HepG2 (cell line): ENCODE measurements around the gene EHBP1. TPM values are rescaled to one million over a fixed set of nuclear protein-coding genes. Genes with fewer than 3 reads are reported as not detected.

Experiments
- ATAC-seq: fragments of 200-7000 bp; cut with Tn5 transposase; 3 replicates; pipeline ENCODE4 v1.9.1; 2020; ENCODE audit warnings: mild to moderate bottlenecking, moderate library complexity
- BruUV-seq: library from RNA; stranded (reverse); fragments of 400-500 nt; replicated peaks from 2 replicates; lab custom pipeline; 2021; lab: Mats Ljungman, UMichigan
- CTCF ChIA-PET: fragments of 300-600 bp; formaldehyde crosslinking; extraction: SDS; loops from one replicate; lab custom pipeline; 2021; ENCODE audit warnings: low total read pairs, inconsistent platforms, low intra/inter-chr PET ratio; lab: Yijun Ruan, JAX
- POLR2A ChIA-PET: fragments of 350-600 bp; sonication (Branson Sonifier 250); formaldehyde crosslinking; loops from one replicate; lab custom pipeline; 2020; ENCODE audit warnings: antibody characterized with exemption, inconsistent platforms; lab: Yijun Ruan, JAX
- DNase-seq: peaks from one replicate; pipeline ENCODE4 v3.0.0-alpha.2; 2015; ENCODE audit warnings: low spot score
- FAIRE-seq: peaks from 3 replicates; lab custom pipeline; 2011; peaks lifted over from hg19 to GRCh38; lab: Jason Lieb, UNC
- H2AFZ ChIP-seq: one replicate; pipeline ENCODE4 v1.6.1; 2011; ENCODE audit warnings: low read length, inconsistent platforms
- H3K27ac ChIP-seq: fragments of 300-600 bp; 3 replicates; pipeline ENCODE4 v1.8.0; 2011; ENCODE audit warnings: mixed run types, mild to moderate bottlenecking, mixed read lengths, low read length, inconsistent platforms; ENCODE audit not compliant: insufficient read depth; ENCODE audit errors: extremely low read length
- H3K27me3 ChIP-seq, 2 experiments: fragments of 200-600 bp in 1 of 2; 2 replicates in 1 of 2; 3 replicates in 1 of 2; pipeline versions ENCODE4 v1.6.0 to v1.8.0; 2011; ENCODE audit warnings: low read length in 2 of 2, mild to moderate bottlenecking in 2 of 2, moderate library complexity in 2 of 2, inconsistent platforms in 1 of 2; ENCODE audit not compliant: insufficient read depth in 2 of 2, control insufficient read depth in 1 of 2
- H3K36me3 ChIP-seq, 2 experiments: fragments of 200-600 bp in 1 of 2; replicated peaks in 1 of 2; 2 replicates in 1 of 2; 3 replicates in 1 of 2; pipeline versions ENCODE4 v1.5.1 to v1.8.0; 2011; ENCODE audit warnings: low read length in 2 of 2, inconsistent platforms in 1 of 2; ENCODE audit not compliant: insufficient read depth in 2 of 2, control insufficient read depth in 1 of 2
- H3K4me1 ChIP-seq: 2 replicates; pipeline ENCODE4 v1.5.1; 2012; ENCODE audit warnings: low read length, inconsistent platforms; ENCODE audit not compliant: insufficient read depth
- H3K4me2 ChIP-seq: 2 replicates; pipeline ENCODE4 v1.6.0; 2011; ENCODE audit warnings: low read depth, low read length, inconsistent platforms
- H3K4me3 ChIP-seq, 3 experiments: fragments of 200-600 bp in 1 of 3; sonication (generic), shearing (Covaris generic) in 1 of 3; replicated peaks in 1 of 3; 2 replicates each; pipeline ENCODE4 v1.5.1; 2011 to 2016; ENCODE audit warnings: low read length in 3 of 3, inconsistent platforms in 2 of 3, low read depth in 2 of 3, mild to moderate bottlenecking in 2 of 3, control low read depth in 1 of 3, mixed read lengths in 1 of 3; ENCODE audit not compliant: insufficient read depth in 1 of 3
- H3K79me2 ChIP-seq: one replicate; pipeline ENCODE4 v1.6.1; 2011; ENCODE audit warnings: low read length, inconsistent platforms; ENCODE audit not compliant: insufficient read depth
- H3K9ac ChIP-seq: 2 replicates; pipeline ENCODE4 v1.6.0; 2011; ENCODE audit warnings: mild to moderate bottlenecking, low read depth, low read length, inconsistent platforms; ENCODE audit not compliant: insufficient read depth
- H3K9me3 ChIP-seq: 2 replicates; pipeline ENCODE4 v1.5.1; 2012; ENCODE audit warnings: mild to moderate bottlenecking, low read length
- H4K20me1 ChIP-seq: 2 replicates; pipeline ENCODE4 v1.6.0; 2011; ENCODE audit warnings: inconsistent platforms, mild to moderate bottlenecking, low read length, moderate library complexity; ENCODE audit not compliant: insufficient read depth
- ARNT2 ChIP-seq: sonication (generic); formaldehyde crosslinking; IDR thresholded peaks from 2 replicates; pipeline ENCODE4 v1.8.0; 2022; ENCODE audit warnings: mild to moderate bottlenecking, low read depth, missing genetic modification reagents, moderate library complexity
- EED ChIP-seq: sonication (generic); formaldehyde crosslinking; IDR thresholded peaks from 2 replicates; pipeline ENCODE4 v1.5.0; 2020; ENCODE audit warnings: mild to moderate bottlenecking, missing genetic modification reagents
- MLLT10 ChIP-seq: sonication (generic); formaldehyde crosslinking; IDR thresholded peaks from 2 replicates; pipeline ENCODE4 v1.4.0; 2020; ENCODE audit warnings: missing genetic modification reagents
- ZNF432 ChIP-seq: sonication (generic); formaldehyde crosslinking; IDR thresholded peaks from 2 replicates; pipeline ENCODE4 v1.5.0; 2020; ENCODE audit warnings: missing genetic modification reagents, mild to moderate bottlenecking, borderline replicate concordance
- ZNF644 ChIP-seq: IDR thresholded peaks from 2 replicates; pipeline ENCODE4 v1.6.1; 2016; ENCODE audit warnings: low read depth
- ZSCAN30 ChIP-seq: sonication (generic); formaldehyde crosslinking; IDR thresholded peaks from 2 replicates; pipeline ENCODE4 v1.5.0; 2020; ENCODE audit warnings: mild to moderate bottlenecking, missing genetic modification reagents
- in situ Hi-C: cut with HindIII; loops from 2 replicates; pipeline ENCODE4 v1.10.0; 2017; ENCODE audit warnings: low pct_unique_long_range_greater_than_20kb; ENCODE audit not compliant: extremely low pct_ligation_motif_present
- intact Hi-C: fragments of 100-400 bp; cut with micrococcal nuclease; formaldehyde crosslinking; loops from one replicate; pipeline ENCODE4 v1.10.0; 2022; ENCODE audit not compliant: unreplicated experiment
- polyA plus RNA-seq, 8 experiments: library from polyadenylated mRNA; depleted of rRNA in 3 of 8; stranded (reverse) in 7 of 8; unstranded in 1 of 8; fragments of >200 nt; fragmentation: Illumina TruSeq in 4 of 8; extraction: Trizol in 4 of 8; gene quantifications; 2 replicates each; pipeline versions ENCODE4 v1.2.1 to v1.2.3, GENCODE V29; 2011 to 2016; ENCODE audit warnings: low read depth in 4 of 8, missing spikeins in 1 of 8, mixed read lengths in 1 of 8; ENCODE audit not compliant: insufficient read depth in 1 of 8
- total RNA-seq, 5 experiments: library from RNA; depleted of rRNA; stranded (reverse); fragments of >200 nt; fragmentation: Illumina TruSeq; extraction: Trizol; gene quantifications; 2 replicates each; pipeline ENCODE4 v1.2.3, GENCODE V29; 2016; ENCODE audit warnings: low read depth in 1 of 5
- TF ChIP-seq, protein P1 (sequence below): sonication (generic); formaldehyde crosslinking; IDR thresholded peaks from 2 replicates; pipeline ENCODE4 v1.4.0; 2020; ENCODE audit warnings: missing genetic modification reagents; ENCODE audit errors: not compliant biosample characterization
- TF ChIP-seq, protein P2 (sequence below): IDR thresholded peaks from 2 replicates; pipeline ENCODE4 v1.6.1; 2016
- TF ChIP-seq, protein P3 (sequence below), 2 experiments: sonication (generic) in 1 of 2; formaldehyde crosslinking in 1 of 2; IDR thresholded peaks; 2 replicates each; pipeline versions ENCODE4 v1.4.0 to v1.6.1; 2016 to 2020; ENCODE audit warnings: borderline replicate concordance in 1 of 2, low read depth in 1 of 2, mild to moderate bottlenecking in 1 of 2, missing genetic modification reagents in 1 of 2
- TF ChIP-seq, protein P4 (sequence below): sonication (generic); formaldehyde crosslinking; IDR thresholded peaks from 2 replicates; pipeline ENCODE4 v1.5.1; 2020; ENCODE audit warnings: mild to moderate bottlenecking, missing genetic modification reagents

Gene EHBP1
- total and polyA plus RNA-seq, 2 of the 13 experiments (the other 11 are each of a cell fraction or from before 2014, with no cell fraction given): 93.5 to 146 TPM

DNA sequence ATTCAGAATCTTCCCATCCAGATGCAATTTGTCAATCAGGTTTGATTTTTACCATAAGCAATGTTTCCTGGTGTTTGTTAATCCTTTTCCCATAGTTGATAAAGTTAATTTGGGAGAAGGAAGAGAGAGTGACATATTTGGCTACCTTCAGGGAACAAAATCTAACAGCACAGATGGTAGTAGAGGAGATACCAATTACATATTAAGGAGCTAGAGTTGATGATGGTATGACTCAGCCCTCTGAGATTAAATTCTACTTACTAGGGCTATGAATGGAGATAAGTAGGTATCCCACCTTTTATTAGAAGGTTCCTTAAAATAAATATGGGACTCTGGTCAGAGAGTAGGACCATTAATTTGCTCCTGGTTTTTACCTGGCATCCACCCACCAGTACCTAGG lies 139.7 kb downstream of the EHBP1 start:
- CTCF ChIA-PET: no interaction called here
- POLR2A ChIA-PET: no interaction called here
- FAIRE-seq: no peak

More for the DNA sequence above, 139.7 kb downstream of the EHBP1 start:
- no peak overlapping the region for H3K4me3 ChIP-seq
- no TSS peak for BruUV-seq
- no peaks in the 10 kb centered on the region for H3K9me3 ChIP-seq
- H3K4me1 ChIP-seq: no peaks in the 10 kb centered on the region
- no peaks in the 10 kb centered on the region for H4K20me1 ChIP-seq
- no peak for ATAC-seq
- peaks cover 13 to 37% of the 10 kb centered on the region in 2 experiments for H3K36me3 ChIP-seq
- no peak overlapping the region for H3K4me2 ChIP-seq
- no peak for TF ChIP-seq ARNT2 (CRISPR knock-in tag)
- TF ChIP-seq, protein P1, sequence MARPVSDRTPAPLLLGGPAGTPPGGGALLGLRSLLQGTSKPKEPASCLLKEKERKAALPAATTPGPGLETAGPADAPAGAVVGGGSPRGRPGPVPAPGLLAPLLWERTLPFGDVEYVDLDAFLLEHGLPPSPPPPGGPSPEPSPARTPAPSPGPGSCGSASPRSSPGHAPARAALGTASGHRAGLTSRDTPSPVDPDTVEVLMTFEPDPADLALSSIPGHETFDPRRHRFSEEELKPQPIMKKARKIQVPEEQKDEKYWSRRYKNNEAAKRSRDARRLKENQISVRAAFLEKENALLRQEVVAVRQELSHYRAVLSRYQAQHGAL (CRISPR knock-in tag): no peak
- TF ChIP-seq ZNF644 (CRISPR knock-in tag): no peak
- TF ChIP-seq, protein P2, sequence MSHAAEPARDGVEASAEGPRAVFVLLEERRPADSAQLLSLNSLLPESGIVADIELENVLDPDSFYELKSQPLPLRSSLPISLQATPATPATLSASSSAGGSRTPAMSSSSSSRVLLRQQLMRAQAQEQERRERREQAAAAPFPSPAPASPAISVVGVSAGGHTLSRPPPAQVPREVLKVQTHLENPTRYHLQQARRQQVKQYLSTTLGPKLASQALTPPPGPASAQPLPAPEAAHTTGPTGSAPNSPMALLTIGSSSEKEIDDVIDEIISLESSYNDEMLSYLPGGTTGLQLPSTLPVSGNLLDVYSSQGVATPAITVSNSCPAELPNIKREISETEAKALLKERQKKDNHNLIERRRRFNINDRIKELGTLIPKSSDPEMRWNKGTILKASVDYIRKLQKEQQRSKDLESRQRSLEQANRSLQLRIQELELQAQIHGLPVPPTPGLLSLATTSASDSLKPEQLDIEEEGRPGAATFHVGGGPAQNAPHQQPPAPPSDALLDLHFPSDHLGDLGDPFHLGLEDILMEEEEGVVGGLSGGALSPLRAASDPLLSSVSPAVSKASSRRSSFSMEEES (CRISPR knock-in tag): no peak
- no peak for TF ChIP-seq ZNF432
- TF ChIP-seq, protein P3, sequence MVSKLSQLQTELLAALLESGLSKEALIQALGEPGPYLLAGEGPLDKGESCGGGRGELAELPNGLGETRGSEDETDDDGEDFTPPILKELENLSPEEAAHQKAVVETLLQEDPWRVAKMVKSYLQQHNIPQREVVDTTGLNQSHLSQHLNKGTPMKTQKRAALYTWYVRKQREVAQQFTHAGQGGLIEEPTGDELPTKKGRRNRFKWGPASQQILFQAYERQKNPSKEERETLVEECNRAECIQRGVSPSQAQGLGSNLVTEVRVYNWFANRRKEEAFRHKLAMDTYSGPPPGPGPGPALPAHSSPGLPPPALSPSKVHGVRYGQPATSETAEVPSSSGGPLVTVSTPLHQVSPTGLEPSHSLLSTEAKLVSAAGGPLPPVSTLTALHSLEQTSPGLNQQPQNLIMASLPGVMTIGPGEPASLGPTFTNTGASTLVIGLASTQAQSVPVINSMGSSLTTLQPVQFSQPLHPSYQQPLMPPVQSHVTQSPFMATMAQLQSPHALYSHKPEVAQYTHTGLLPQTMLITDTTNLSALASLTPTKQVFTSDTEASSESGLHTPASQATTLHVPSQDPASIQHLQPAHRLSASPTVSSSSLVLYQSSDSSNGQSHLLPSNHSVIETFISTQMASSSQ (IDR thresholded peaks at IDR 0.05; ENCODE audit: low read depth): no peak
- TF ChIP-seq, protein P3 (CRISPR knock-in tag; IDR thresholded peaks at IDR 0.05; ENCODE audit: borderline replicate concordance): no peak
- TF ChIP-seq, protein P4, sequence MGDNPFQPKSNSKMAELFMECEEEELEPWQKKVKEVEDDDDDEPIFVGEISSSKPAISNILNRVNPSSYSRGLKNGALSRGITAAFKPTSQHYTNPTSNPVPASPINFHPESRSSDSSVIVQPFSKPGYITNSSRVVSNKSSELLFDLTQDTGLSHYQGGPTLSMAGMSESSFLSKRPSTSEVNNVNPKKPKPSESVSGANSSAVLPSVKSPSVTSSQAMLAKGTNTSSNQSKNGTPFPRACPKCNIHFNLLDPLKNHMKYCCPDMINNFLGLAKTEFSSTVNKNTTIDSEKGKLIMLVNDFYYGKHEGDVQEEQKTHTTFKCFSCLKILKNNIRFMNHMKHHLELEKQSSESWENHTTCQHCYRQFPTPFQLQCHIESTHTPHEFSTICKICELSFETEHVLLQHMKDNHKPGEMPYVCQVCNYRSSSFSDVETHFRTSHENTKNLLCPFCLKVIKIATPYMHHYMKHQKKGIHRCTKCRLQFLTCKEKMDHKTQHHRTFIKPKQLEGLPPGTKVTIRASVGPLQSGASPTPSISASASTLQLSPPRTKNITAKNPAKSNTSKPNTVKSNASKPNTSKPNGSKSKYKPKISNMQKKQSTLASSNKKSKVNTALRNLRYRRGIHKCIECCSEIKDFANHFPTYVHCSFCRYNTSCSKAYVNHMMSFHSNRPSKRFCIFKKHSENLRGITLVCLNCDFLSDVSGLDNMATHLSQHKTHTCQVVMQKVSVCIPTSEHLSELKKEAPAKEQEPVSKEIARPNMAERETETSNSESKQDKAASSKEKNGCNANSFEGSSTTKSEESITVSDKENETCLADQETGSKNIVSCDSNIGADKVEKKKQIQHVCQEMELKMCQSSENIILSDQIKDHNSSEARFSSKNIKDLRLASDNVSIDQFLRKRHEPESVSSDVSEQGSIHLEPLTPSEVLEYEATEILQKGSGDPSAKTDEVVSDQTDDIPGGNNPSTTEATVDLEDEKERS (CRISPR knock-in tag): no peak
- no peak for TF ChIP-seq MLLT10
- no peak for TF ChIP-seq ZSCAN30 (CRISPR knock-in tag)
- TF ChIP-seq EED: no peak
- TF ChIP-seq, all 625 proteins: peak for 0
- Histone ChIP-seq H3K27ac (no peak overlapping the region), H2AFZ (no peak overlapping the region), H3K9ac (no peak overlapping the region), H3K27me3 (no peaks in the 10 kb centered on the region), H3K79me2 (no peaks in the 10 kb centered on the region)
- in situ Hi-C loops (no loop called here), intact Hi-C loops (no loop called here)
- no peak for DNase-seq
